Upper lobe of left lung (tissue), 6 donors: ENCODE measurements around the gene SMAD1. TPM values are rescaled to one million over a fixed set of nuclear protein-coding genes. Genes with fewer than 3 reads are reported as not detected.

ENCODE experiments used
- ATAC-seq, 2 donors: fragments of 200-7000 bp; cut with Tn5 transposase; one replicate each; pipeline ENCODE4 v1.9.1; 2022; ENCODE audit warnings: mild to moderate bottlenecking in 2 of 2, moderate library complexity in 2 of 2; ENCODE audit not compliant: low FRiP score in 2 of 2
- DNase-seq, 2 donors: peaks; one replicate each; pipeline ENCODE4 v3.0.0-alpha.2; 2019 to 2020
- H3K27ac ChIP-seq, 4 donors: fragments of 200-600 bp; sonication (generic); one replicate each; pipeline ENCODE4 v1.5.1; 2016 to 2019
- H3K27me3 ChIP-seq, 4 donors: fragments of 200-600 bp; sonication (generic); one replicate each; pipeline ENCODE4 v1.5.1; 2017 to 2019
- H3K36me3 ChIP-seq, 4 donors: fragments of 200-600 bp; sonication (generic); one replicate each; pipeline ENCODE4 v1.5.1; 2016 to 2019
- H3K4me1 ChIP-seq, 4 donors: fragments of 200-600 bp; sonication (generic); one replicate each; pipeline ENCODE4 v1.5.1; 2018 to 2019
- H3K4me3 ChIP-seq, 4 donors: fragments of 200-600 bp; sonication (generic); one replicate each; pipeline ENCODE4 v1.5.1; 2017 to 2019; ENCODE audit warnings: mild to moderate bottlenecking in 2 of 4, moderate library complexity in 1 of 4
- H3K9me3 ChIP-seq, 4 donors: fragments of 200-600 bp; sonication (generic); one replicate each; pipeline ENCODE4 v1.5.1; 2018 to 2019
- EP300 ChIP-seq, 4 donors: sonication (generic); formaldehyde crosslinking; IDR thresholded peaks; one replicate each; pipeline ENCODE4 v1.5.1; 2017; ENCODE audit warnings: antibody characterized with exemption in 4 of 4, control low read depth in 2 of 4
- POLR2A ChIP-seq, 4 donors: fragments of 450-650 bp; IDR thresholded peaks; one replicate each; pipeline ENCODE4 v1.5.1; 2016 to 2017; ENCODE audit warnings: antibody characterized with exemption in 4 of 4, mild to moderate bottlenecking in 2 of 4
- POLR2AphosphoS5 ChIP-seq, 2 donors: sonication (generic); formaldehyde crosslinking; IDR thresholded peaks; one replicate each; pipeline ENCODE4 v1.5.1; 2017; ENCODE audit warnings: antibody characterized with exemption in 2 of 2
- WGBS, 2 donors: methylation state at CpG; one replicate each; pipeline ENCODE4 v1.1.5; 2017 to 2018; 5-methylcytosine and 5-hydroxymethylcytosine counted together
- total RNA-seq, 6 donors: library from RNA; depleted of rRNA in 4 of 6; stranded (reverse); fragments of >200 nt in 4 of 6; gene quantifications; one replicate each; pipeline versions ENCODE4 v1.1.0 to v1.2.1, GENCODE V29; 2016 to 2021
- TF ChIP-seq, protein P1 (sequence below), 6 experiments: fragments of 450-650 bp in 4 of 6; fragments of 200-600 bp in 2 of 6; sonication (generic) in 2 of 6; IDR thresholded peaks; one replicate each; pipeline ENCODE4 v1.5.1; 2016 to 2019; ENCODE audit warnings: antibody characterized with exemption in 6 of 6
- donor health status: DM: no; HTN: no; CAD: no; lungs with moderate emphysema.
- donor health status: DM: no; HTN: yes; CAD: no; lungs with severe emphysema.

Gene SMAD1
- total RNA-seq, 6 donors from 2014 or later, result 7.2 to 39.8 (median 21.9) TPM

- no peak for TF ChIP-seq EP300 (IDR thresholded peaks at IDR 0.05)
- TF ChIP-seq, protein P1, sequence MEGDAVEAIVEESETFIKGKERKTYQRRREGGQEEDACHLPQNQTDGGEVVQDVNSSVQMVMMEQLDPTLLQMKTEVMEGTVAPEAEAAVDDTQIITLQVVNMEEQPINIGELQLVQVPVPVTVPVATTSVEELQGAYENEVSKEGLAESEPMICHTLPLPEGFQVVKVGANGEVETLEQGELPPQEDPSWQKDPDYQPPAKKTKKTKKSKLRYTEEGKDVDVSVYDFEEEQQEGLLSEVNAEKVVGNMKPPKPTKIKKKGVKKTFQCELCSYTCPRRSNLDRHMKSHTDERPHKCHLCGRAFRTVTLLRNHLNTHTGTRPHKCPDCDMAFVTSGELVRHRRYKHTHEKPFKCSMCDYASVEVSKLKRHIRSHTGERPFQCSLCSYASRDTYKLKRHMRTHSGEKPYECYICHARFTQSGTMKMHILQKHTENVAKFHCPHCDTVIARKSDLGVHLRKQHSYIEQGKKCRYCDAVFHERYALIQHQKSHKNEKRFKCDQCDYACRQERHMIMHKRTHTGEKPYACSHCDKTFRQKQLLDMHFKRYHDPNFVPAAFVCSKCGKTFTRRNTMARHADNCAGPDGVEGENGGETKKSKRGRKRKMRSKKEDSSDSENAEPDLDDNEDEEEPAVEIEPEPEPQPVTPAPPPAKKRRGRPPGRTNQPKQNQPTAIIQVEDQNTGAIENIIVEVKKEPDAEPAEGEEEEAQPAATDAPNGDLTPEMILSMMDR (IDR thresholded peaks at IDR 0.05), result no peak
- no peak for TF ChIP-seq POLR2A (IDR thresholded peaks at IDR 0.05)
- no peak for TF ChIP-seq POLR2AphosphoS5 (IDR thresholded peaks at IDR 0.05)
- no peaks in the 10 kb centered on the region for H3K9me3 ChIP-seq
- peak overlapping the region in 1 of 4 donors; percentile 12 for H3K27ac ChIP-seq
- peaks cover 0 to 20% (median 15%) of the 10 kb centered on the region in 4 donors for H3K4me1 ChIP-seq
- H3K36me3 ChIP-seq, result no peaks in the 10 kb centered on the region
- 65 to 67% methylated on average over 6 of the region's 6 CpGs for WGBS, 2 donors
- DNase-seq, result no peak
- H3K27me3 ChIP-seq, result no peaks in the 10 kb centered on the region
- no peak overlapping the region for H3K4me3 ChIP-seq
- peak in 1 of 2 donors; percentile 65 for ATAC-seq
Observed at GRCh38 chr4:145503486-145504072, 21.9 kb downstream of the SMAD1 start.

DNA sequence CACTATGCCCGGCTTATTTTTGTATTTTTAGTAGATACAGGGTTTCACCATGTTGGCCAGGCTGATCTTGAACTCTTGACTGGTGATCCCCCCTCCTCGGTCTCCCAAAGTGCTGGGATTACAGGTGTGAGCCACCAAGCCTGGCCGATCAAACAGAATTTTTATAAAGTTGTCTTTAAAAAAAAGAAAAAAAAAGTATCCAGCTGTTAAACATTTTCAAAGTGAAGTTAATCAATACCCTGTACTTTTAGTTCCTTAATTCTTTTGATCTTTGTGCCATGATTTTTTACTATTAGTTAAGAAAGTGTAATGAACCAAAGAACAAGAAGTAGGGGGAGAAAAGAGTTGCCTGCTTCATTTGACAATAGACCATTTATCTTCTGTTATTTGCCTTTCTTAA is 24.3 kb downstream of the SMAD1 start:
- H3K4me3 ChIP-seq, result no peak overlapping the region
- peaks cover 0 to 20% (median 15%) of the 10 kb centered on the region in 4 donors for H3K4me1 ChIP-seq
- no peak overlapping the region for H3K27ac ChIP-seq
- H3K36me3 ChIP-seq, result no peaks in the 10 kb centered on the region
- WGBS, 2 donors, result 91 to 94% methylated on average over 3 of the region's 3 CpGs
- H3K27me3 ChIP-seq, result no peaks in the 10 kb centered on the region
- H3K9me3 ChIP-seq, result peaks cover 0 to under 1% (median 0%) of the 10 kb centered on the region in 4 donors
- DNase-seq (no peak), ATAC-seq (no peak)
- TF ChIP-seq POLR2AphosphoS5 (IDR thresholded peaks at IDR 0.05) (no peak), EP300 (IDR thresholded peaks at IDR 0.05) (no peak), POLR2A (IDR thresholded peaks at IDR 0.05) (no peak)
- TF ChIP-seq, protein P1 (IDR thresholded peaks at IDR 0.05), result no peak

GRCh38 chr4:145507636-145508035 is 26.0 kb downstream of the SMAD1 start:
- TF ChIP-seq POLR2A (IDR thresholded peaks at IDR 0.05) (no peak), POLR2AphosphoS5 (IDR thresholded peaks at IDR 0.05) (no peak), EP300 (IDR thresholded peaks at IDR 0.05) (no peak)
- TF ChIP-seq, protein P1 (IDR thresholded peaks at IDR 0.05), result no peak
- 52 to 72% methylated on average over 1 of the region's 1 CpG for WGBS, 2 donors
- H3K4me1 ChIP-seq, result peaks cover 0 to 18% (median 12%) of the 10 kb centered on the region in 4 donors
- H3K4me3 ChIP-seq, result no peak overlapping the region
- no peaks in the 10 kb centered on the region for H3K36me3 ChIP-seq
- H3K9me3 ChIP-seq, result peaks cover 0 to 16% (median 13%) of the 10 kb centered on the region in 4 donors
- peak overlapping the region in 1 of 4 donors; percentile 2 for H3K27ac ChIP-seq
- DNase-seq (no peak), ATAC-seq (no peak)
- no peaks in the 10 kb centered on the region for H3K27me3 ChIP-seq

GRCh38 chr4:145511913-145512522 is 30.4 kb downstream of the SMAD1 start:
- DNase-seq, result no peak
- 86 to 89% methylated on average over 2 of the region's 2 CpGs for WGBS, 2 donors
- H3K27ac ChIP-seq, result no peak overlapping the region
- peaks cover 0 to 6% (median 0%) of the 10 kb centered on the region in 4 donors for H3K36me3 ChIP-seq
- H3K27me3 ChIP-seq, result no peaks in the 10 kb centered on the region
- TF ChIP-seq POLR2A (IDR thresholded peaks at IDR 0.05) (no peak), EP300 (IDR thresholded peaks at IDR 0.05) (no peak), POLR2AphosphoS5 (IDR thresholded peaks at IDR 0.05) (no peak)
- TF ChIP-seq, protein P1 (IDR thresholded peaks at IDR 0.05), result no peak
- no peak for ATAC-seq
- peaks cover 0 to 13% (median 5%) of the 10 kb centered on the region in 4 donors for H3K4me1 ChIP-seq
- H3K4me3 ChIP-seq, result no peak overlapping the region
- H3K9me3 ChIP-seq, result peaks cover 0 to 20% (median 15%) of the 10 kb centered on the region in 4 donors
